ENCODE results near the gene SNHG17.

Gene SNHG17

GRCh38 chr20:38430679-38431325 is 4.3 kb downstream of the SNHG17 start:
- H3K23ac ChIP-seq (ENCODE audit: low read length) = no peak overlapping the region
- H3K14ac ChIP-seq (ENCODE audit: low read length) = no peak overlapping the region
- no peak overlapping the region for H4K91ac ChIP-seq (ENCODE audit: low read depth, low read length)
- H2BK5ac ChIP-seq (ENCODE audit: low read depth, low read length, poor library complexity) = no peak overlapping the region
- H3K4me2 ChIP-seq (ENCODE audit: low read length) = no peak overlapping the region
- DNase-seq = no peak
- no peak overlapping the region for H2AK5ac ChIP-seq (ENCODE audit: low read length)
- no peak overlapping the region for H4K12ac ChIP-seq (ENCODE audit: low read depth, low read length)
- H2AFZ ChIP-seq (ENCODE audit: insufficient read depth, low read length, poor library complexity) = no peak overlapping the region
- no peak overlapping the region for H2BK120ac ChIP-seq (ENCODE audit: insufficient read depth, low read length, poor library complexity)
- H3K18ac ChIP-seq (ENCODE audit: low read length) = no peak overlapping the region
- H3K4me1 ChIP-seq (ENCODE audit: control insufficient read depth in 1 of 2, insufficient read depth in 2 of 2, low read length in 2 of 2) = peaks cover 5 to 12% of the 10 kb centered on the region in 2 experiments
- peaks cover 65 to 77% of the 10 kb centered on the region in 2 experiments for H3K36me3 ChIP-seq (ENCODE audit: control insufficient read depth in 1 of 2, insufficient read depth in 2 of 2, low read length in 2 of 2)
- peaks cover 2% of the 10 kb centered on the region for H3K9me3 ChIP-seq (ENCODE audit: insufficient read depth, low read depth, low read length)
- H3K9ac ChIP-seq (ENCODE audit: low read length) = no peak overlapping the region
- no peak overlapping the region for H2BK12ac ChIP-seq (ENCODE audit: low read length)
- no peak overlapping the region for H3K4me3 ChIP-seq (ENCODE audit: low read depth, low read length)
- H3K79me1 ChIP-seq (ENCODE audit: low read length) = peaks cover 8% of the 10 kb centered on the region
- H3K27me3 ChIP-seq (ENCODE audit: insufficient read depth, low read length) = no peaks in the 10 kb centered on the region
- H3K79me2 ChIP-seq (ENCODE audit: control insufficient read depth, insufficient read depth, low read length, poor library complexity) = peaks cover 25% of the 10 kb centered on the region
- no peak overlapping the region for H3K4ac ChIP-seq (ENCODE audit: low read depth, low read length)
- no peak overlapping the region for H4K8ac ChIP-seq (ENCODE audit: low read depth, low read length)
- WGBS (ENCODE audit: extremely low coverage, insufficient coverage, insufficient read length) = no CpG with 5 or more reads among the region's 8 CpGs
- H3K27ac ChIP-seq (ENCODE audit: low read depth, low read length) = no peak overlapping the region

GRCh38 chr20:38429301-38429700 is 5.8 kb downstream of the SNHG17 start:
- H3K4me1 ChIP-seq (ENCODE audit: control insufficient read depth in 1 of 2, insufficient read depth in 2 of 2, low read length in 2 of 2) = peaks cover 5 to 12% of the 10 kb centered on the region in 2 experiments
- WGBS (ENCODE audit: extremely low coverage, insufficient coverage, insufficient read length) = no CpG with 5 or more reads among the region's 3 CpGs
- H2AK5ac ChIP-seq (ENCODE audit: low read length) = no peak overlapping the region
- H3K18ac ChIP-seq (ENCODE audit: low read length) = no peak overlapping the region
- H3K23ac ChIP-seq (ENCODE audit: low read length) = no peak overlapping the region
- H3K9me3 ChIP-seq (ENCODE audit: insufficient read depth, low read depth, low read length) = peaks cover 2% of the 10 kb centered on the region
- no peak overlapping the region for H3K27ac ChIP-seq (ENCODE audit: low read depth, low read length)
- no peaks in the 10 kb centered on the region for H3K79me1 ChIP-seq (ENCODE audit: low read length)
- no peaks in the 10 kb centered on the region for H3K27me3 ChIP-seq (ENCODE audit: insufficient read depth, low read length)
- no peak overlapping the region for H2BK5ac ChIP-seq (ENCODE audit: low read depth, low read length, poor library complexity)
- DNase-seq = no peak
- H3K9ac ChIP-seq (ENCODE audit: low read length) = no peak overlapping the region
- no peak overlapping the region for H2BK12ac ChIP-seq (ENCODE audit: low read length)
- no peak overlapping the region for H3K14ac ChIP-seq (ENCODE audit: low read length)
- no peak overlapping the region for H3K4ac ChIP-seq (ENCODE audit: low read depth, low read length)
- peaks cover 78 to 92% of the 10 kb centered on the region in 2 experiments for H3K36me3 ChIP-seq (ENCODE audit: control insufficient read depth in 1 of 2, insufficient read depth in 2 of 2, low read length in 2 of 2)
- peaks cover 16% of the 10 kb centered on the region for H3K79me2 ChIP-seq (ENCODE audit: control insufficient read depth, insufficient read depth, low read length, poor library complexity)
- H2BK120ac ChIP-seq (ENCODE audit: insufficient read depth, low read length, poor library complexity) = no peak overlapping the region
- no peak overlapping the region for H2AFZ ChIP-seq (ENCODE audit: insufficient read depth, low read length, poor library complexity)
- H3K4me3 ChIP-seq (ENCODE audit: low read depth, low read length) = no peak overlapping the region
- no peak overlapping the region for H4K12ac ChIP-seq (ENCODE audit: low read depth, low read length)
- no peak overlapping the region for H3K4me2 ChIP-seq (ENCODE audit: low read length)
- H4K91ac ChIP-seq (ENCODE audit: low read depth, low read length) = no peak overlapping the region
- H4K8ac ChIP-seq (ENCODE audit: low read depth, low read length) = no peak overlapping the region

GRCh38 chr20:38428800-38429199 is 6.3 kb downstream of the SNHG17 start:
- no peak overlapping the region for H3K4me3 ChIP-seq (ENCODE audit: low read depth, low read length)
- H4K91ac ChIP-seq (ENCODE audit: low read depth, low read length) = no peak overlapping the region
- no peak overlapping the region for H4K8ac ChIP-seq (ENCODE audit: low read depth, low read length)
- no peak overlapping the region for H2AK5ac ChIP-seq (ENCODE audit: low read length)
- H3K4me1 ChIP-seq (ENCODE audit: control insufficient read depth in 1 of 2, insufficient read depth in 2 of 2, low read length in 2 of 2) = peaks cover 3 to 7% of the 10 kb centered on the region in 2 experiments
- no peak overlapping the region for H3K23ac ChIP-seq (ENCODE audit: low read length)
- no peak overlapping the region for H3K4me2 ChIP-seq (ENCODE audit: low read length)
- no peak overlapping the region for H2AFZ ChIP-seq (ENCODE audit: insufficient read depth, low read length, poor library complexity)
- no peak overlapping the region for H3K4ac ChIP-seq (ENCODE audit: low read depth, low read length)
- no peak overlapping the region for H2BK120ac ChIP-seq (ENCODE audit: insufficient read depth, low read length, poor library complexity)
- H3K27me3 ChIP-seq (ENCODE audit: insufficient read depth, low read length) = no peaks in the 10 kb centered on the region
- peaks cover 83 to 95% of the 10 kb centered on the region in 2 experiments for H3K36me3 ChIP-seq (ENCODE audit: control insufficient read depth in 1 of 2, insufficient read depth in 2 of 2, low read length in 2 of 2)
- no peaks in the 10 kb centered on the region for H3K79me1 ChIP-seq (ENCODE audit: low read length)
- no peak overlapping the region for H2BK12ac ChIP-seq (ENCODE audit: low read length)
- no peak for DNase-seq
- WGBS (ENCODE audit: extremely low coverage, insufficient coverage, insufficient read length) = no CpG with 5 or more reads among the region's 3 CpGs
- no peak overlapping the region for H3K18ac ChIP-seq (ENCODE audit: low read length)
- no peak overlapping the region for H2BK5ac ChIP-seq (ENCODE audit: low read depth, low read length, poor library complexity)
- no peak overlapping the region for H4K12ac ChIP-seq (ENCODE audit: low read depth, low read length)
- no peak overlapping the region for H3K14ac ChIP-seq (ENCODE audit: low read length)
- H3K9me3 ChIP-seq (ENCODE audit: insufficient read depth, low read depth, low read length) = peaks cover under 1% of the 10 kb centered on the region
- H3K79me2 ChIP-seq (ENCODE audit: control insufficient read depth, insufficient read depth, low read length, poor library complexity) = peaks cover 11% of the 10 kb centered on the region
- no peak overlapping the region for H3K9ac ChIP-seq (ENCODE audit: low read length)
- no peak overlapping the region for H3K27ac ChIP-seq (ENCODE audit: low read depth, low read length)

- WGBS (ENCODE audit: extremely low coverage, insufficient coverage, insufficient read length) = no CpG with 5 or more reads among the region's 5 CpGs
- peaks cover 0 to 3% of the 10 kb centered on the region in 2 experiments for H3K4me1 ChIP-seq (ENCODE audit: control insufficient read depth in 1 of 2, insufficient read depth in 2 of 2, low read length in 2 of 2)
- H2AK5ac ChIP-seq (ENCODE audit: low read length) = no peak overlapping the region
- no peak overlapping the region for H3K23ac ChIP-seq (ENCODE audit: low read length)
- no peak overlapping the region for H3K4me3 ChIP-seq (ENCODE audit: low read depth, low read length)
- H3K4me2 ChIP-seq (ENCODE audit: low read length) = no peak overlapping the region
- no peak overlapping the region for H3K18ac ChIP-seq (ENCODE audit: low read length)
- no peak overlapping the region for H4K8ac ChIP-seq (ENCODE audit: low read depth, low read length)
- H4K91ac ChIP-seq (ENCODE audit: low read depth, low read length) = no peak overlapping the region
- no peak for DNase-seq
- no peaks in the 10 kb centered on the region for H3K9me3 ChIP-seq (ENCODE audit: insufficient read depth, low read depth, low read length)
- H3K79me2 ChIP-seq (ENCODE audit: control insufficient read depth, insufficient read depth, low read length, poor library complexity) = peaks cover 3% of the 10 kb centered on the region
- H3K27me3 ChIP-seq (ENCODE audit: insufficient read depth, low read length) = no peaks in the 10 kb centered on the region
- H2BK120ac ChIP-seq (ENCODE audit: insufficient read depth, low read length, poor library complexity) = no peak overlapping the region
- H2BK12ac ChIP-seq (ENCODE audit: low read length) = no peak overlapping the region
- H3K36me3 ChIP-seq (ENCODE audit: control insufficient read depth in 1 of 2, insufficient read depth in 2 of 2, low read length in 2 of 2) = peaks cover 80 to 92% of the 10 kb centered on the region in 2 experiments
- H2BK5ac ChIP-seq (ENCODE audit: low read depth, low read length, poor library complexity) = no peak overlapping the region
- no peak overlapping the region for H3K27ac ChIP-seq (ENCODE audit: low read depth, low read length)
- H4K12ac ChIP-seq (ENCODE audit: low read depth, low read length) = no peak overlapping the region
- no peak overlapping the region for H3K9ac ChIP-seq (ENCODE audit: low read length)
- H2AFZ ChIP-seq (ENCODE audit: insufficient read depth, low read length, poor library complexity) = no peak overlapping the region
- H3K79me1 ChIP-seq (ENCODE audit: low read length) = no peaks in the 10 kb centered on the region
- H3K4ac ChIP-seq (ENCODE audit: low read depth, low read length) = no peak overlapping the region
- no peak overlapping the region for H3K14ac ChIP-seq (ENCODE audit: low read length)
Measured at GRCh38 chr20:38427655-38428023, 7.5 kb downstream of the SNHG17 start.
